Kidney (tissue), 14 donors: Measurements from ENCODE around the gene SUSD4. TPM values are rescaled to one million over a fixed set of nuclear protein-coding genes. Genes with fewer than 3 reads are reported as not detected.

Experiments used
- DNase-seq, 5 donors: peaks; one replicate each; pipeline ENCODE4 v3.0.0-alpha.2; 2013 to 2020
- FAIRE-seq: peaks from 2 replicates; lab custom pipeline; 2012; peaks lifted over from hg19 to GRCh38; lab: Jason Lieb, UNC
- H3K27ac ChIP-seq, 2 donors: one replicate each; pipeline ENCODE4 v1.7.0; 2013; ENCODE audit warnings: low read depth in 2 of 2, low read length in 2 of 2, inconsistent platforms in 1 of 2
- H3K27me3 ChIP-seq: one replicate; pipeline ENCODE4 v1.7.1; 2013; ENCODE audit warnings: low read length, inconsistent platforms; ENCODE audit not compliant: control insufficient read depth, insufficient read depth
- H3K36me3 ChIP-seq, 3 donors: one replicate each; pipeline versions ENCODE4 v1.7.0 to v1.7.1; 2013; ENCODE audit warnings: low read length in 3 of 3, control low read depth in 1 of 3, inconsistent platforms in 1 of 3; ENCODE audit not compliant: insufficient read depth in 3 of 3, control insufficient read depth in 2 of 3
- H3K4me1 ChIP-seq, 3 donors: one replicate each; pipeline versions ENCODE4 v1.7.0 to v1.7.1; 2013; ENCODE audit warnings: low read length in 3 of 3, inconsistent platforms in 1 of 3, low read depth in 1 of 3; ENCODE audit not compliant: control insufficient read depth in 2 of 3, insufficient read depth in 2 of 3
- H3K4me3 ChIP-seq, 3 donors: one replicate each; pipeline versions ENCODE4 v1.7.0 to v1.8.1; 2013; ENCODE audit warnings: low read length in 3 of 3, control low read depth in 1 of 3, inconsistent platforms in 1 of 3
- H3K9ac ChIP-seq, 3 donors: one replicate each; pipeline versions ENCODE4 v1.7.0 to v1.7.1; 2013; ENCODE audit warnings: low read length in 3 of 3, control low read depth in 1 of 3, inconsistent platforms in 1 of 3
- H3K9me3 ChIP-seq, 3 donors: one replicate each; pipeline versions ENCODE4 v1.7.0 to v1.7.1; 2013; ENCODE audit warnings: low read length in 3 of 3, control low read depth in 1 of 3, inconsistent platforms in 1 of 3; ENCODE audit not compliant: control insufficient read depth in 2 of 3, insufficient read depth in 1 of 3
- CTCF ChIP-seq: IDR thresholded peaks from 3 replicates; pipeline ENCODE4 v1.5.1; 2012; ENCODE audit warnings: mild to moderate bottlenecking, moderate library complexity, borderline replicate concordance; ENCODE audit not compliant: insufficient read depth; ENCODE audit errors: extremely low read depth
- intact Hi-C: fragments of 100-400 bp; cut with DNase I; formaldehyde crosslinking; loops from one replicate; pipeline ENCODE4 v1.11.1; 2022
- polyA plus RNA-seq: library from polyadenylated mRNA; stranded (reverse); fragments of 350-450 nt; fragmentation: Illumina TruSeq; extraction: RNeasy Lipid Tissue Mini Kit (QIAGEN cat#74804); gene quantifications from one replicate; pipeline ENCODE4 v1.2.3, GENCODE V29; 2014; ENCODE audit warnings: low read depth, low replicate concordance; ENCODE audit not compliant: insufficient read depth
- total RNA-seq: library from RNA; stranded (reverse); fragmentation: NEBNext Ultra II Directional; extraction: Animal tissue kit (Norgen Biotek cat#: 25700); gene quantifications from one replicate; pipeline ENCODE4 v1.2.1, GENCODE V29; 2021
- donor health status: control.
- donor health status: control.
- donor health status: control.
- donor health status: control.
- donor health status: control.
- donor health status: DM: yes; HTN: yes; CAD: no.
- donor health status: Normal renal cell carcinoma (clear cell type).

The SUSD4 gene
- total and polyA plus RNA-seq, 2 donors from 2014 or later = 14.0 to 23.7 TPM

GRCh38 chr1:223264529-223264928 is 99.4 kb downstream of the SUSD4 start:
- no peak for TF ChIP-seq CTCF
- Histone ChIP-seq H3K27me3 (no peaks in the 10 kb centered on the region), H3K27ac (no peak overlapping the region), H3K9me3 (no peaks in the 10 kb centered on the region), H3K9ac (no peak overlapping the region), H3K4me1 (no peaks in the 10 kb centered on the region), H3K36me3 (no peaks in the 10 kb centered on the region), H3K4me3 (no peak overlapping the region)
- no peak for FAIRE-seq
- DNase-seq = no peak
- intact Hi-C loops = no loop called here

GRCh38 chr1:223261914-223262313 is 102.1 kb downstream of the SUSD4 start:
- no peaks in the 10 kb centered on the region for H3K9me3 ChIP-seq
- H3K9ac ChIP-seq = no peak overlapping the region
- intact Hi-C loops = no loop called here
- H3K27ac ChIP-seq = no peak overlapping the region
- H3K36me3 ChIP-seq = no peaks in the 10 kb centered on the region
- H3K27me3 ChIP-seq = no peaks in the 10 kb centered on the region
- no peak overlapping the region for H3K4me3 ChIP-seq
- DNase-seq (no peak), FAIRE-seq (no peak)
- no peaks in the 10 kb centered on the region for H3K4me1 ChIP-seq
- no peak for TF ChIP-seq CTCF

- Histone ChIP-seq H3K4me1 (no peaks in the 10 kb centered on the region), H3K36me3 (no peaks in the 10 kb centered on the region), H3K4me3 (no peak overlapping the region), H3K27ac (no peak overlapping the region), H3K9ac (no peak overlapping the region), H3K9me3 (no peaks in the 10 kb centered on the region), H3K27me3 (no peaks in the 10 kb centered on the region)
- DNase-seq (no peak), FAIRE-seq (no peak)
- no peak for TF ChIP-seq CTCF
- intact Hi-C loops = no loop called here
Measured at GRCh38 chr1:223260712-223261111, 103.3 kb downstream of the SUSD4 start.

DNA sequence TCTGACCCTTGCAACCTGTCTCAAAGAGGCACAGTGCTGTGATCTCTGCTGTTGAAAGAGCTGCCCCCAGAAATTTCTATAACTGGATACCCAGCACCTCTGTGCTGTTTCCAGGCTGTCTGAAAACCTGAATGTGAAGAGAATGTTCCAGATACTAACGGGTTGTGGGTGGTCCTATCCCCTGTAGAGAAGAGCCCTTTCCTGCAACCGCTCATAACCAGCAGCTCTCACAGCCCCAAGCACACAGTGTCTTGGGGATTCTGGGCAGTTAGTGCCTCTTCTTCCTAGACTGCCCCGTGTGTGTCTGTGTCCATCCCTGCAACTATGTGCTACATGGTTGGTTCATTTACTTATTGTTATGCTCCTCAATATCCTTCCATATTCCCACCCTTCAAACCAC is 104.5 kb downstream of the SUSD4 start:
- intact Hi-C loops = no loop called here
- FAIRE-seq (no peak), DNase-seq (no peak)
- Histone ChIP-seq H3K36me3 (no peaks in the 10 kb centered on the region), H3K9ac (no peak overlapping the region), H3K4me1 (no peaks in the 10 kb centered on the region), H3K4me3 (no peak overlapping the region), H3K9me3 (no peaks in the 10 kb centered on the region), H3K27ac (no peak overlapping the region), H3K27me3 (no peaks in the 10 kb centered on the region)
- TF ChIP-seq CTCF = no peak
